A673 (cell line): Measurements from ENCODE around the gene TBR1. TPM values are rescaled to one million over a fixed set of nuclear protein-coding genes. Genes with fewer than 3 reads are reported as not detected.

Experiments
- BruUV-seq: library from RNA; stranded (reverse); fragments of 400-500 nt; replicated peaks from 2 replicates; lab custom pipeline; 2021; lab: Mats Ljungman, UMichigan
- CTCF ChIA-PET: fragments of 300-600 bp; sonication (Branson Sonifier 250); formaldehyde crosslinking; loops from one replicate; lab custom pipeline; 2022; ENCODE audit warnings: antibody characterized with exemption; lab: Charles Lee
- POLR2A ChIA-PET: fragments of 300-600 bp; sonication (Branson Sonifier 250); formaldehyde crosslinking; loops from one replicate; lab custom pipeline; 2022; ENCODE audit warnings: antibody characterized with exemption; ENCODE audit not compliant: low non-redundant PET; lab: Charles Lee
- DNase-seq: peaks from one replicate; pipeline ENCODE4 v3.0.0-alpha.2; 2015; ENCODE audit warnings: low spot score
- H3K27ac ChIP-seq: fragments of 200-600 bp; sonication (generic); 2 replicates; pipeline ENCODE4 v1.5.1; 2016; ENCODE audit warnings: mixed run types, low read depth, mild to moderate bottlenecking, mixed read lengths, antibody characterized with exemption, low read length; ENCODE audit not compliant: poor library complexity, severe bottlenecking
- H3K27me3 ChIP-seq: fragments of 200-600 bp; sonication (generic); replicated peaks from 2 replicates; pipeline ENCODE4 v1.6.1; 2017; ENCODE audit warnings: mixed run types, low read depth, mild to moderate bottlenecking, mixed read lengths, antibody characterized with exemption, low read length; ENCODE audit not compliant: insufficient read depth, poor library complexity
- H3K36me3 ChIP-seq: fragments of 200-600 bp; sonication (generic); 2 replicates; pipeline ENCODE4 v1.6.1; 2016; ENCODE audit warnings: mixed run types, mild to moderate bottlenecking, mixed read lengths, antibody characterized with exemption, low read length; ENCODE audit not compliant: insufficient read depth, poor library complexity, severe bottlenecking
- H3K4me1 ChIP-seq: fragments of 200-600 bp; sonication (generic); 2 replicates; pipeline ENCODE4 v1.6.1; 2017; ENCODE audit warnings: mixed run types, mild to moderate bottlenecking, mixed read lengths, antibody characterized with exemption, low read length; ENCODE audit not compliant: insufficient read depth, poor library complexity, severe bottlenecking
- H3K4me3 ChIP-seq: fragments of 200-600 bp; sonication (generic); 2 replicates; pipeline ENCODE4 v1.5.1; 2016; ENCODE audit warnings: low read depth, mixed run types, mild to moderate bottlenecking, mixed read lengths, low read length; ENCODE audit not compliant: poor library complexity, severe bottlenecking
- H3K9me3 ChIP-seq: fragments of 200-600 bp; sonication (generic); 2 replicates; pipeline ENCODE4 v1.6.1; 2016; ENCODE audit warnings: mixed run types, low read depth, mild to moderate bottlenecking, mixed read lengths, antibody characterized with exemption, low read length; ENCODE audit not compliant: poor library complexity, severe bottlenecking
- CTCF ChIP-seq: fragments of 300-800, 200-600 bp; sonication (generic); conservative IDR thresholded peaks from 2 replicates; pipeline ENCODE4 v1.5.1; 2017; ENCODE audit warnings: low read depth, mild to moderate bottlenecking, antibody characterized with exemption, low read length, moderate library complexity, mixed read lengths
- EZH2 ChIP-seq: fragments of 200-600 bp; sonication (generic); IDR thresholded peaks from 2 replicates; pipeline ENCODE4 v1.6.1; 2017; ENCODE audit warnings: borderline replicate concordance, low read depth, mild to moderate bottlenecking, mixed read lengths, antibody characterized with exemption, low read length; ENCODE audit not compliant: poor library complexity, severe bottlenecking
- intact Hi-C: fragments of 100-400 bp; cut with micrococcal nuclease; formaldehyde crosslinking; loops from one replicate; pipeline ENCODE4 v1.10.0; 2022; ENCODE audit not compliant: unreplicated experiment
- total RNA-seq: library from RNA; stranded (reverse); gene quantifications from 2 replicates; pipeline ENCODE4 v1.2.3, GENCODE V29; 2021

Gene TBR1
- total RNA-seq, 1 experiment from 2014 or later: 0.17 TPM

- intact Hi-C loops: no loop called here
- peaks cover 38% of the 10 kb centered on the region for H3K36me3 ChIP-seq
- H3K27ac ChIP-seq: no peak overlapping the region
- CTCF ChIA-PET: no interaction called here
- no peak overlapping the region for H3K4me3 ChIP-seq
- BruUV-seq: no TSS peak
- H3K27me3 ChIP-seq: no peaks in the 10 kb centered on the region
- DNase-seq: no peak
- H3K9me3 ChIP-seq: no peaks in the 10 kb centered on the region
- H3K4me1 ChIP-seq: no peaks in the 10 kb centered on the region
- POLR2A ChIA-PET: no interaction called here
- TF ChIP-seq CTCF (no peak), EZH2 (no peak)
These were observed 27.8 kb upstream of the TBR1 start for GRCh38 chr2:161388146-161388779.

- no peaks in the 10 kb centered on the region for H3K27me3 ChIP-seq
- BruUV-seq: no TSS peak
- POLR2A ChIA-PET: no interaction called here
These were observed 24.2 kb upstream of the TBR1 start for GRCh38 chr2:161391737-161392506.

GRCh38 chr2:161400076-161400475 lies 16.0 kb upstream of the TBR1 start:
- TF ChIP-seq EZH2: no peak
- no peak for TF ChIP-seq CTCF
- H3K9me3 ChIP-seq: no peaks in the 10 kb centered on the region
- H3K27me3 ChIP-seq: no peaks in the 10 kb centered on the region
- peaks cover 59% of the 10 kb centered on the region for H3K36me3 ChIP-seq
- no peak overlapping the region for H3K27ac ChIP-seq
- no peak for DNase-seq
- intact Hi-C loops: no loop called here
- no peaks in the 10 kb centered on the region for H3K4me1 ChIP-seq
- CTCF ChIA-PET: no interaction called here
- H3K4me3 ChIP-seq: no peak overlapping the region
- BruUV-seq: no TSS peak
- POLR2A ChIA-PET: no interaction called here

More at GRCh38 chr2:161391737-161392506, 24.2 kb upstream of the TBR1 start:
- no peak for TF ChIP-seq EZH2
- no peak for TF ChIP-seq CTCF
- no peak overlapping the region for H3K27ac ChIP-seq
- no peaks in the 10 kb centered on the region for H3K4me1 ChIP-seq
- no peak for DNase-seq
- no peak overlapping the region for H3K4me3 ChIP-seq
- CTCF ChIA-PET: no interaction called here
- H3K36me3 ChIP-seq: peaks cover 52% of the 10 kb centered on the region
- intact Hi-C loops: no loop called here
- no peaks in the 10 kb centered on the region for H3K9me3 ChIP-seq
